Stimulated activated CD8-positive, alpha-beta memory T cell treated with anti-CD3 and anti-CD28 coated beads, Interleukin-7, amount 100 ng/mL, for 4 hours (primary cell): ENCODE results near the gene CD226.

Experiments
- DNase-seq, 2 donors: peaks; one replicate each; pipeline ENCODE4 v3.0.0-alpha.2; 2020; ENCODE audit warnings: low read depth in 2 of 2

CD226 gene

DNA sequence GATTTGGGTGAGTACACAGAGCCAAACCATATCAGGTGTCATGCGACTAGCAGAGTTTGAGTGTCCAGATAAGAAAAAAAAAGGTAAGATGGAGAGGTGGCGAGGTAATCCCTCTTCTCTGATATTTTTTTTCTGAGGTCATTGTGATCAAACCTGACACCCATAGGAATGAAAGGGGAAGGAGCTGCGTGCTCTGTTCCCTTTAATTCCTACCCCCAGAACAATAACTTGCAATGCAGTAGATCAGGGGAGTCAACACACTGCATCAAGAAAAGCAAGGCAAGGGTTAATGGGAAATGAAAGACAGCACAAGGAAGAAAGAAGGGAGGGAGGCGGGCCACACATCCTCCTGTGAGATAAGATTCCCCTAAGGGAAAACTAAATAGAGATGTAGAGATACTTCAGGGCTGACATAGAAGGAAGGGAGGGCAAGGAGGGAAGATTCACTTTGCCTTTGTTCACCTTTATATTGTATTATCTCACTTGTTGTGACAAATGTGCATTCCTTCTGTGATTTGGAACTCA, 132.8 kb downstream of the CD226 start:
- no peak for DNase-seq

DNA sequence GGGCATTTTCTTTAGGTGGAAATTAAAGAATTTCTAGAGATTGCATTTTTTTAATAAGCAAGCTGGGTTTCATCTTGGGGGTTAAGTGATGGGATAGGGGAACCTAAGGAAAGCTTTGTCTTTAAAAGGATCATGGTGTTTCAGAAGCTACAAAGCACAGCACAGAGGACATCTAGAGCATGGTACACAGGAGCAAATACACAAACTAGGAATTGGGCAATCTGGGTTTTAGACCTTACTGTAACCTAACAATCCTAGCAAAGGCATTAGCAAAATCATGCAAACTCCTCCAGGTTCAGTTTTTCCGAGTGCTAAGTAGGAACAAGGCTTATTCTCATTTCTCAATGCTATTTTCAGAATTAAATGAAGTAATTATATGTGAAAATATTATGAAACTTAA, 134.1 kb downstream of the CD226 start:
- DNase-seq = no peak

DNA sequence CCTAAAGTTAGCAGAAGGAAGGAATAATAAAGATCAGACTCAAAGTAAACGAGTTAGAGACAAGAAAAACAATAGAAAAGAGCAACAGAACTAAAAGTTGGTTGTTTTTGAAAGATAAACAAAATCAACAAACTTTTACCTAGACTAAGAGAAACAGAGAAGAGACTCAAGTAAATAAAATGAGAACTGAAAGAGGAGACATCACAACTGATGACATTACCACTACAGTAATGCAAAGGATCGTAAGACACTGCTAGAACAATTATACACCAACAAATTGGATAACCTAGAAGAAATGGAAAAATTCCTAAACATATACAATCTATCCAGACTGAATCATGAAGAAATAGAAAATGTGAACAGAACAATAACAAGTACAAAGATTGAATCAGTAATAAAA, 139.3 kb downstream of the CD226 start:
- no peak for DNase-seq

DNA sequence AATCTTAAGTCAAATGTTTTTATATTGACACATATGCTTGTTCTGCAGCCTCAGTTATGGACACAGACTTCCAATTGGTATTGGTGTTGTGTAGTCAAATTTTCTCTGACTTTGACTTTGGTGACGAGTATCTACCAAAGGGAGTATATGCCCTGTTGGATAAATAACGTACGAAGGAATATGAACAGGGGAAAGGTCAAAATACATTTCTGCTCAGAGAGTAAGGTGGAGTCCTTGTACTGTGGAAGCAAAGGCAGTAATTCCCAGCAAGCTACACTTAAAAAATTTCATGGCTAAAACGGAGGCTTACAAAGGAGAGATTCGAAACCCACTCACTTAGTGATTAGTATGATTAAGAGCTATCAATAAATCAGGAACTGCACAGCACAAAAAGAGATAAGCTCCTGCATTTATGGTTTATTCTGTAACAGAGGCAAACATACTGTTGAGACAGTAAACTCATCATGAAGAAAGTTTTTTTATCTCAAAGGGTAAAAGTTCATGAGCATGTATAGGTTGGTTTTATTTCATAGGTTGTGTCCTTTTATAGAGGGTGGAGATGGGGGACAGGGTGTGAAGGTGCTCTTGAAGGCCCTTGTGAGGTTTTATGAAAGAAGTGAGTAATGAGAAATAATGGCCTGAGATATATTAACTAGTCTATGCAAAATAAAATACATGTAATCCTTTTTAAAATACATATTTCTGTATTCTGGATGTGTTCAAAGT, 142.7 kb downstream of the CD226 start:
- DNase-seq = no peak
